PC-3 (cell line): Measurements from ENCODE around the gene ATP6V0E1. TPM values are rescaled to one million over a fixed set of nuclear protein-coding genes. Genes with fewer than 3 reads are reported as not detected.
A peak's percentile ranks its signal among the peaks of the same experiment; 100 is the strongest.

Source experiments
- ATAC-seq: fragments of 200-7000 bp; cut with Tn5 transposase; 2 replicates; pipeline ENCODE4 v1.9.1; 2020; ENCODE audit warnings: mild to moderate bottlenecking, moderate library complexity
- BruUV-seq: library from RNA; stranded (reverse); fragments of 400-500 nt; replicated peaks from 2 replicates; lab custom pipeline; 2021; lab: Mats Ljungman, UMichigan
- CTCF ChIA-PET: fragments of 300-600 bp; sonication (Branson Sonifier 250); formaldehyde crosslinking; loops from one replicate; lab custom pipeline; 2022; ENCODE audit warnings: antibody characterized with exemption; lab: Charles Lee
- POLR2A ChIA-PET: fragments of 300-600 bp; sonication (Branson Sonifier 250); formaldehyde crosslinking; loops from one replicate; lab custom pipeline; 2022; ENCODE audit warnings: antibody characterized with exemption; ENCODE audit not compliant: unreplicated experiment; lab: Charles Lee
- DNase-seq: peaks from one replicate; pipeline ENCODE4 v3.0.0-alpha.2; 2015
- H2AFZ ChIP-seq: fragments of 300-600 bp; sonication (generic); 2 replicates; pipeline ENCODE4 v1.6.0; 2016; ENCODE audit warnings: antibody characterized with exemption, low read length
- H3F3A ChIP-seq: fragments of 300-600 bp; sonication (generic); one replicate; pipeline ENCODE4 v1.6.0; 2017; ENCODE audit warnings: antibody characterized with exemption, low read length, control low read depth, mild to moderate bottlenecking; ENCODE audit not compliant: unreplicated experiment
- H3K27ac ChIP-seq: fragments of 300-600 bp; sonication (generic); 2 replicates; pipeline ENCODE4 v1.5.1; 2016; ENCODE audit warnings: mild to moderate bottlenecking, low read length
- H3K27me3 ChIP-seq: fragments of 300-600 bp; sonication (generic); 2 replicates; pipeline ENCODE4 v1.6.1; 2016; ENCODE audit warnings: low read length, mixed read lengths
- H3K36me3 ChIP-seq: fragments of 300-600 bp; sonication (generic); 2 replicates; pipeline ENCODE4 v1.6.1; 2016; ENCODE audit warnings: low read depth, mixed run types, low read length, mixed read lengths
- H3K4me1 ChIP-seq: fragments of 300-600 bp; sonication (generic); 2 replicates; pipeline ENCODE4 v1.5.1; 2016; ENCODE audit warnings: low read length; ENCODE audit not compliant: insufficient read depth
- H3K4me2 ChIP-seq: fragments of 300-600 bp; sonication (generic); 2 replicates; pipeline ENCODE4 v1.6.0; 2016; ENCODE audit warnings: low read length
- H3K4me3 ChIP-seq: fragments of 300-600 bp; sonication (generic); 2 replicates; pipeline ENCODE4 v1.5.1; 2016; ENCODE audit warnings: mild to moderate bottlenecking, low read length, mixed read lengths
- H3K79me2 ChIP-seq: fragments of 300-600 bp; sonication (generic); 2 replicates; pipeline ENCODE4 v1.6.1; 2017; ENCODE audit warnings: low read length, mixed read lengths
- H3K9ac ChIP-seq: fragments of 300-600 bp; sonication (generic); 2 replicates; pipeline ENCODE4 v1.6.0; 2016; ENCODE audit warnings: mild to moderate bottlenecking, low read length
- H3K9me2 ChIP-seq: fragments of 300-600 bp; sonication (generic); replicated peaks from 2 replicates; pipeline ENCODE4 v1.6.1; 2016; ENCODE audit warnings: mixed run types, low read length, mixed read lengths
- H3K9me3 ChIP-seq: fragments of 300-600 bp; sonication (generic); 2 replicates; pipeline ENCODE4 v1.6.1; 2016; ENCODE audit warnings: low read length, mixed read lengths
- H4K20me1 ChIP-seq: fragments of 300-600 bp; sonication (generic); 2 replicates; pipeline ENCODE4 v1.6.1; 2016; ENCODE audit warnings: low read length, mixed read lengths
- CTCF ChIP-seq: fragments of 300-600 bp; sonication (generic); conservative IDR thresholded peaks from 2 replicates; pipeline ENCODE4 v1.5.1; 2017; ENCODE audit warnings: antibody characterized with exemption, low read depth, mild to moderate bottlenecking, low read length
- EZH2 ChIP-seq: fragments of 300-600 bp; sonication (generic); IDR thresholded peaks from one replicate; pipeline ENCODE4 v1.6.1; 2017; ENCODE audit warnings: antibody characterized with exemption, mild to moderate bottlenecking, low read length; ENCODE audit not compliant: unreplicated experiment
- EZH2phosphoT487 ChIP-seq: fragments of 300-600 bp; sonication (generic); IDR thresholded peaks from 2 replicates; pipeline ENCODE4 v1.6.1; 2018; ENCODE audit warnings: mild to moderate bottlenecking, antibody characterized with exemption, low read length, borderline replicate concordance
- intact Hi-C: fragments of 100-400 bp; cut with micrococcal nuclease; formaldehyde crosslinking; loops from 2 replicates; pipeline ENCODE4 v1.9.0; 2023
- total RNA-seq: library from RNA; depleted of rRNA; stranded (reverse); fragments of >200 nt; gene quantifications from 2 replicates; pipeline ENCODE4 v1.2.3, GENCODE V29; 2014

ATP6V0E1 gene
- total RNA-seq, 1 experiment from 2014 or later, result 154 TPM

GRCh38 chr5:172971482-172971881, 12.1 kb upstream of the ATP6V0E1 start:
- no peaks in the 10 kb centered on the region for H3K9me3 ChIP-seq
- no peaks in the 10 kb centered on the region for H3K4me1 ChIP-seq
- POLR2A ChIA-PET, result no interaction called here
- H3K27ac ChIP-seq, result no peak overlapping the region
- TSS peak; percentile 21 for BruUV-seq
- peaks cover 4% of the 10 kb centered on the region; the same call in 1 of the 2 replicates for H3K36me3 ChIP-seq
- H3K9me2 ChIP-seq, result no peaks in the 10 kb centered on the region
- no peaks in the 10 kb centered on the region for H3K27me3 ChIP-seq
- H3K4me2 ChIP-seq, result no peak overlapping the region
- intact Hi-C loops, result no loop called here
- H2AFZ ChIP-seq, result no peak overlapping the region
- ATAC-seq (no peak), DNase-seq (no peak)
- TF ChIP-seq EZH2, result no peak
- TF ChIP-seq CTCF, result no peak
- TF ChIP-seq EZH2phosphoT487, result no peak
- no peak overlapping the region for H3K9ac ChIP-seq
- H3F3A ChIP-seq, result no peaks in the 10 kb centered on the region
- H3K4me3 ChIP-seq, result no peak overlapping the region
- no peaks in the 10 kb centered on the region for H4K20me1 ChIP-seq
- no peaks in the 10 kb centered on the region for H3K79me2 ChIP-seq
- CTCF ChIA-PET, result no interaction called here

GRCh38 chr5:172972552-172972951, 11.0 kb upstream of the ATP6V0E1 start:
- no peak overlapping the region for H3K9ac ChIP-seq
- TF ChIP-seq EZH2 (no peak), EZH2phosphoT487 (no peak), CTCF (no peak)
- no peaks in the 10 kb centered on the region for H3K79me2 ChIP-seq
- H4K20me1 ChIP-seq, result no peaks in the 10 kb centered on the region
- intact Hi-C loops, result no loop called here
- peaks cover 4% of the 10 kb centered on the region; the same call in 1 of the 2 replicates for H3K36me3 ChIP-seq
- no peaks in the 10 kb centered on the region for H3K4me1 ChIP-seq
- no peaks in the 10 kb centered on the region for H3K27me3 ChIP-seq
- BruUV-seq, result no TSS peak
- ChIA-PET POLR2A (no interaction called here), CTCF (no interaction called here)
- no peak overlapping the region for H3K27ac ChIP-seq
- no peak for ATAC-seq
- H2AFZ ChIP-seq, result no peak overlapping the region
- no peaks in the 10 kb centered on the region for H3K9me2 ChIP-seq
- H3F3A ChIP-seq, result no peaks in the 10 kb centered on the region
- DNase-seq, result no peak
- H3K4me2 ChIP-seq, result no peak overlapping the region
- H3K9me3 ChIP-seq, result no peaks in the 10 kb centered on the region
- H3K4me3 ChIP-seq, result no peak overlapping the region

GRCh38 chr5:172973127-172973916, 10.2 kb upstream of the ATP6V0E1 start:
- Histone ChIP-seq H3K27me3 (no peaks in the 10 kb centered on the region), H2AFZ (no peak overlapping the region), H3K9me3 (no peaks in the 10 kb centered on the region), H3K79me2 (no peaks in the 10 kb centered on the region), H3K4me3 (no peak overlapping the region), H3F3A (no peaks in the 10 kb centered on the region), H3K9ac (no peak overlapping the region), H3K9me2 (no peaks in the 10 kb centered on the region), H3K27ac (no peak overlapping the region), H3K4me2 (no peak overlapping the region), H3K4me1 (no peaks in the 10 kb centered on the region), H3K36me3 (peaks cover 4% of the 10 kb centered on the region; the same call in 1 of the 2 replicates), H4K20me1 (no peaks in the 10 kb centered on the region)
- POLR2A ChIA-PET, result interaction anchor here (0.6 kb wide), 1 partner anchor 11 kb away, joined by 17 read pairs; no protein-coding TSS in a partner anchor
- intact Hi-C loops, result no loop called here
- no peak for ATAC-seq
- BruUV-seq, result no TSS peak
- TF ChIP-seq CTCF, result no peak
- TF ChIP-seq EZH2phosphoT487, result no peak
- TF ChIP-seq EZH2, result no peak
- CTCF ChIA-PET, result interaction anchor here (0.6 kb wide), 1 partner anchor 266 kb away, joined by 4 read pairs; no protein-coding TSS in a partner anchor
- no peak for DNase-seq
